Esophagus squamous epithelium (tissue), 4 donors: ENCODE data around the gene CTDP1.

Experiments
- CTCF ChIP-seq, 6 experiments: fragments of 450-650 bp in 4 of 6; fragments of 200-600 bp in 2 of 6; sonication (generic) in 2 of 6; IDR thresholded peaks; one replicate each; pipeline ENCODE4 v1.5.1; 2016 to 2019; ENCODE audit warnings: antibody characterized with exemption in 6 of 6, mild to moderate bottlenecking in 4 of 6, moderate library complexity in 4 of 6
- POLR2A ChIP-seq, 4 donors: fragments of 450-650 bp; IDR thresholded peaks; one replicate each; pipeline ENCODE4 v1.6.1; 2017; ENCODE audit warnings: antibody characterized with exemption in 4 of 4, mild to moderate bottlenecking in 4 of 4, moderate library complexity in 3 of 4

- TF ChIP-seq CTCF (IDR thresholded peaks at IDR 0.05): no peak
- TF ChIP-seq POLR2A (IDR thresholded peaks at IDR 0.05): no peak
These were observed 34.9 kb upstream of the CTDP1 start for GRCh38 chr18:79644666-79645057.
